ENCODE measurements around the gene CYP1A1.

DNA sequence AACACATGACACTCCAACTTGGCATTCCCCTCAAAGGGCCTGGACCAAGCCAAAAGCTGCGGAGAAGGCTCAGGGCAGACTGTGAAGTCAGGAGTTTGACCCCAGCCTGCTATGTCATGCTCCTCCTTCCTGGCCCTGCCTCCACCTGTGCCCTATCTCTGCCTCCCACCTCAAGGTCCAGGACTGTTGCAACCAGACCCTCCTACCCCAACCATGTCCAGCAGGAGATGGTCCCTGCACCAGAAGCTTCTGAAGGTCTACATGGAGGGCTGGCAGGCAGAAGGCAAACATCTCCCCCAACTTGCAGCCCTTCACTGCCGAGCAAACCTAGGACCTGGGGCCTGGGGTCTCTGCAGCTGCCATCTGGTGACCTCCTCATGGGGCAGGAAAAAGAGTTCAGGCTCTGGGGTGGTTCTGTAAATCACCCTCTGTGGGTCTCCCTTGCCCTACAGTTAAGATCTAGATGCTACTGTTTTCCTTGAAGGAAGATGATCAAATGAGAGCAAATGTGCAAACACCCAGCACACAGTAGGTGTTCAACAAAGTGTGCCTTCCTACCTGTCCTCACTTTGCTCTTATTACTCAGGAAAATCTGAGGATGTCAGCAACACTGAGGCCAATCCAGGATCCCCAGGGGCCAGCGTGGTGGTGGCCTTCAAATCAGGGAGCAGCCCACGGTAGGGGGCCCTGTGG, 45.0 kb upstream of the CYP1A1 start:
- TF ChIP-seq, protein P1, sequence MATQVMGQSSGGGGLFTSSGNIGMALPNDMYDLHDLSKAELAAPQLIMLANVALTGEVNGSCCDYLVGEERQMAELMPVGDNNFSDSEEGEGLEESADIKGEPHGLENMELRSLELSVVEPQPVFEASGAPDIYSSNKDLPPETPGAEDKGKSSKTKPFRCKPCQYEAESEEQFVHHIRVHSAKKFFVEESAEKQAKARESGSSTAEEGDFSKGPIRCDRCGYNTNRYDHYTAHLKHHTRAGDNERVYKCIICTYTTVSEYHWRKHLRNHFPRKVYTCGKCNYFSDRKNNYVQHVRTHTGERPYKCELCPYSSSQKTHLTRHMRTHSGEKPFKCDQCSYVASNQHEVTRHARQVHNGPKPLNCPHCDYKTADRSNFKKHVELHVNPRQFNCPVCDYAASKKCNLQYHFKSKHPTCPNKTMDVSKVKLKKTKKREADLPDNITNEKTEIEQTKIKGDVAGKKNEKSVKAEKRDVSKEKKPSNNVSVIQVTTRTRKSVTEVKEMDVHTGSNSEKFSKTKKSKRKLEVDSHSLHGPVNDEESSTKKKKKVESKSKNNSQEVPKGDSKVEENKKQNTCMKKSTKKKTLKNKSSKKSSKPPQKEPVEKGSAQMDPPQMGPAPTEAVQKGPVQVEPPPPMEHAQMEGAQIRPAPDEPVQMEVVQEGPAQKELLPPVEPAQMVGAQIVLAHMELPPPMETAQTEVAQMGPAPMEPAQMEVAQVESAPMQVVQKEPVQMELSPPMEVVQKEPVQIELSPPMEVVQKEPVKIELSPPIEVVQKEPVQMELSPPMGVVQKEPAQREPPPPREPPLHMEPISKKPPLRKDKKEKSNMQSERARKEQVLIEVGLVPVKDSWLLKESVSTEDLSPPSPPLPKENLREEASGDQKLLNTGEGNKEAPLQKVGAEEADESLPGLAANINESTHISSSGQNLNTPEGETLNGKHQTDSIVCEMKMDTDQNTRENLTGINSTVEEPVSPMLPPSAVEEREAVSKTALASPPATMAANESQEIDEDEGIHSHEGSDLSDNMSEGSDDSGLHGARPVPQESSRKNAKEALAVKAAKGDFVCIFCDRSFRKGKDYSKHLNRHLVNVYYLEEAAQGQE (IDR thresholded peaks at IDR 0.05; ENCODE audit: borderline replicate concordance) = no peak
- TF ChIP-seq, protein P1 (CRISPR knock-in tag; IDR thresholded peaks at IDR 0.05; ENCODE audit: low read depth) = no peak
- TF ChIP-seq MTA1 (IDR thresholded peaks at IDR 0.05; ENCODE audit: borderline replicate concordance) (no peak), BRD4 (IDR thresholded peaks at IDR 0.05) (no peak), KDM4B (IDR thresholded peaks at IDR 0.05; ENCODE audit: borderline replicate concordance in 2 of 2, low read depth in 1 of 2) (no peak)
- TF ChIP-seq, protein P2, sequence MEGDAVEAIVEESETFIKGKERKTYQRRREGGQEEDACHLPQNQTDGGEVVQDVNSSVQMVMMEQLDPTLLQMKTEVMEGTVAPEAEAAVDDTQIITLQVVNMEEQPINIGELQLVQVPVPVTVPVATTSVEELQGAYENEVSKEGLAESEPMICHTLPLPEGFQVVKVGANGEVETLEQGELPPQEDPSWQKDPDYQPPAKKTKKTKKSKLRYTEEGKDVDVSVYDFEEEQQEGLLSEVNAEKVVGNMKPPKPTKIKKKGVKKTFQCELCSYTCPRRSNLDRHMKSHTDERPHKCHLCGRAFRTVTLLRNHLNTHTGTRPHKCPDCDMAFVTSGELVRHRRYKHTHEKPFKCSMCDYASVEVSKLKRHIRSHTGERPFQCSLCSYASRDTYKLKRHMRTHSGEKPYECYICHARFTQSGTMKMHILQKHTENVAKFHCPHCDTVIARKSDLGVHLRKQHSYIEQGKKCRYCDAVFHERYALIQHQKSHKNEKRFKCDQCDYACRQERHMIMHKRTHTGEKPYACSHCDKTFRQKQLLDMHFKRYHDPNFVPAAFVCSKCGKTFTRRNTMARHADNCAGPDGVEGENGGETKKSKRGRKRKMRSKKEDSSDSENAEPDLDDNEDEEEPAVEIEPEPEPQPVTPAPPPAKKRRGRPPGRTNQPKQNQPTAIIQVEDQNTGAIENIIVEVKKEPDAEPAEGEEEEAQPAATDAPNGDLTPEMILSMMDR (IDR thresholded peaks at IDR 0.05 in 2 of 3, conservative IDR thresholded peaks at IDR 0.05 in 1 of 3; ENCODE audit: insufficient read depth in 2 of 3, low read depth in 1 of 3, low read length in 3 of 3) = no peak
